Endodermal cell (in vitro differentiated cells): ENCODE results near the gene KCNMA1. TPM values are rescaled to one million over a fixed set of nuclear protein-coding genes. Genes with fewer than 3 reads are reported as not detected.

Experiments used
- DNase-seq: peaks from one replicate; pipeline ENCODE4 v3.0.0-alpha.2; 2017
- H3K27ac ChIP-seq: 2 replicates; pipeline ENCODE4 v1.5.1; 2013; ENCODE audit warnings: mild to moderate bottlenecking, low read depth, low read length, moderate library complexity
- H3K27me3 ChIP-seq: 2 replicates; pipeline ENCODE4 v1.6.1; 2013; ENCODE audit warnings: mild to moderate bottlenecking, low read length, moderate library complexity; ENCODE audit not compliant: insufficient read depth, control insufficient read depth, poor library complexity, severe bottlenecking
- H3K36me3 ChIP-seq: 2 replicates; pipeline ENCODE4 v1.7.0; 2013; ENCODE audit warnings: mild to moderate bottlenecking, low read length, moderate library complexity; ENCODE audit not compliant: control insufficient read depth, insufficient read depth
- H3K4me1 ChIP-seq: one replicate; pipeline ENCODE4 v1.7.0; 2013; ENCODE audit warnings: low read length; ENCODE audit not compliant: control insufficient read depth, insufficient read depth
- H3K4me3 ChIP-seq: 2 replicates; pipeline ENCODE4 v1.5.1; 2013; ENCODE audit warnings: mild to moderate bottlenecking, low read length, moderate library complexity
- H3K9ac ChIP-seq: 2 replicates; pipeline ENCODE4 v1.6.1; 2013; ENCODE audit warnings: mild to moderate bottlenecking, low read length, moderate library complexity; ENCODE audit not compliant: poor library complexity, severe bottlenecking; ENCODE audit errors: extremely low read depth
- H3K9me3 ChIP-seq: 2 replicates; pipeline ENCODE4 v1.6.1; 2013; ENCODE audit warnings: mild to moderate bottlenecking, low read length, moderate library complexity; ENCODE audit not compliant: control insufficient read depth
- H3K27ac Mint-ChIP-seq: 2 replicates; pipeline ENCODE4 v1.8.0; 2020; ENCODE audit warnings: mixed read lengths
- H3K27me3 Mint-ChIP-seq: 2 replicates; pipeline ENCODE4 v1.8.0; 2021; ENCODE audit warnings: mild to moderate bottlenecking, mixed read lengths; ENCODE audit not compliant: insufficient read depth
- H3K36me3 Mint-ChIP-seq: 2 replicates; pipeline ENCODE4 v1.8.0; 2020; ENCODE audit warnings: low read depth, mixed read lengths
- H3K4me1 Mint-ChIP-seq: 2 replicates; pipeline ENCODE4 v1.8.0; 2020; ENCODE audit warnings: mixed read lengths
- H3K4me3 Mint-ChIP-seq: 2 replicates; pipeline ENCODE4 v1.8.0; 2020; ENCODE audit warnings: mild to moderate bottlenecking, moderate library complexity, mixed read lengths
- H3K9me3 Mint-ChIP-seq: 2 replicates; pipeline ENCODE4 v1.8.0; 2020; ENCODE audit warnings: mild to moderate bottlenecking, mixed read lengths
- WGBS, 2 experiments: methylation state at CpG; one replicate each; pipeline versions ENCODE4 v1.1.5 to v1.1.7; 2013; ENCODE audit warnings: missing lambda C conversion rate in 2 of 2, mixed read lengths in 1 of 2; ENCODE audit not compliant: insufficient coverage in 1 of 2, insufficient read length in 1 of 2; 5-methylcytosine and 5-hydroxymethylcytosine counted together
- total RNA-seq, 2 donors: library from RNA; stranded (reverse); fragmentation: NEBNext Ultra II Directional in 1 of 2; extraction: Animal tissue kit (Norgen Biotek cat#: 25700) in 1 of 2; gene quantifications; 2 replicates in 1 of 2; 3 replicates in 1 of 2; pipeline ENCODE4 v1.2.1, GENCODE V29; 2021
- TF ChIP-seq, protein P1 (sequence below): fragments of 200-600 bp; sonication (generic); conservative IDR thresholded peaks from 2 replicates; pipeline ENCODE4 v1.5.0; 2021; ENCODE audit warnings: antibody characterized with exemption, mild to moderate bottlenecking

Gene KCNMA1
- total RNA-seq, 2 donors from 2014 or later: 0.55 to 1.3 TPM

DNA sequence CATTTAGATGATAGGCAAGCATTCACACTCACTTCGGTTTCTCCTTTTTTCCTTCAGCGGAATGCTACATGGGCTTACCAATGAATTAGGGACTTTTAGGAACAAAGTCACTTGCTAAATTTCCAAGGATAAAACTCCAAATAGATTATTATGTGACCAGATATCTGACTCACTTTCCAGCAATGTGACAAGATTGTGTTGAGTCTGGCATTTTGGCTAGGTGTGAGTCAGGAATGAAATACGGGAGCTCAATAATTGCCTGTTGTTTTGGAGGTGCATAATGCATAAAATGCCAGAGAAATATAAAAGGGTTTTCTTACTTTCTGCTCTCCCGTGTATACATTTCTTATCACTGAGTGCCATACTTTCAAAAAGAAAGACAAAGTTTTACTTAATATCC, 721.1 kb downstream of the KCNMA1 start:
- TF ChIP-seq, protein P1, sequence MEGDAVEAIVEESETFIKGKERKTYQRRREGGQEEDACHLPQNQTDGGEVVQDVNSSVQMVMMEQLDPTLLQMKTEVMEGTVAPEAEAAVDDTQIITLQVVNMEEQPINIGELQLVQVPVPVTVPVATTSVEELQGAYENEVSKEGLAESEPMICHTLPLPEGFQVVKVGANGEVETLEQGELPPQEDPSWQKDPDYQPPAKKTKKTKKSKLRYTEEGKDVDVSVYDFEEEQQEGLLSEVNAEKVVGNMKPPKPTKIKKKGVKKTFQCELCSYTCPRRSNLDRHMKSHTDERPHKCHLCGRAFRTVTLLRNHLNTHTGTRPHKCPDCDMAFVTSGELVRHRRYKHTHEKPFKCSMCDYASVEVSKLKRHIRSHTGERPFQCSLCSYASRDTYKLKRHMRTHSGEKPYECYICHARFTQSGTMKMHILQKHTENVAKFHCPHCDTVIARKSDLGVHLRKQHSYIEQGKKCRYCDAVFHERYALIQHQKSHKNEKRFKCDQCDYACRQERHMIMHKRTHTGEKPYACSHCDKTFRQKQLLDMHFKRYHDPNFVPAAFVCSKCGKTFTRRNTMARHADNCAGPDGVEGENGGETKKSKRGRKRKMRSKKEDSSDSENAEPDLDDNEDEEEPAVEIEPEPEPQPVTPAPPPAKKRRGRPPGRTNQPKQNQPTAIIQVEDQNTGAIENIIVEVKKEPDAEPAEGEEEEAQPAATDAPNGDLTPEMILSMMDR: no peak
- Mint-ChIP-seq H3K4me1 (no peaks in the 10 kb centered on the region), H3K9me3 (no peaks in the 10 kb centered on the region), H3K36me3 (no peaks in the 10 kb centered on the region), H3K4me3 (no peak overlapping the region), H3K27ac (no peak overlapping the region), H3K27me3 (no peaks in the 10 kb centered on the region)
- H3K9ac ChIP-seq: no peak overlapping the region
- no peaks in the 10 kb centered on the region for H3K27me3 ChIP-seq
- no peaks in the 10 kb centered on the region for H3K36me3 ChIP-seq
- DNase-seq: no peak
- H3K4me1 ChIP-seq: no peaks in the 10 kb centered on the region
- no peak overlapping the region for H3K27ac ChIP-seq
- WGBS, 2 experiments: 89 to 100% methylated on average over 1 to 4 of the region's 4 CpGs
- no peak overlapping the region for H3K4me3 ChIP-seq
- no peaks in the 10 kb centered on the region for H3K9me3 ChIP-seq

DNA sequence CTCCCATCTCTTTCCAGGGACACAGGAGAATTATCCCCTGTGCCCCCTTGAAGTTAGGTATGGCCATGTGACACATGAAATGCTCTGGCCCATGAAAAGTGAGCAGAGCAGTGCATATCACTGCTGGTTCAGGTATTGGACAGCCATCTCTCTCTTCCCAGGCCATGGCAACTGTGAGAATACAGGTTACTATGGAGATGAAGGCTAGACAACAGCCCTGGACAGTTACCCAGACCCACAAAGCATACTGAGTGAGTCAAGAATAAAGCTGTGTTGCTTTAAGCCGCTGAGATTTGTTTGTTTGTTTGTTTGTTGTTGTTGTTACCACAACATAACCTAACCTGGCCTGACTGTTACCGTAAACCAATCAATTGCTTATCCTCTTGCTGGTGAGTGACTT, 722.3 kb downstream of the KCNMA1 start:
- Mint-ChIP-seq H3K4me1 (no peaks in the 10 kb centered on the region), H3K27ac (no peak overlapping the region), H3K36me3 (no peaks in the 10 kb centered on the region), H3K4me3 (no peak overlapping the region), H3K9me3 (no peaks in the 10 kb centered on the region), H3K27me3 (no peaks in the 10 kb centered on the region)
- DNase-seq: no peak
- Histone ChIP-seq H3K9ac (no peak overlapping the region), H3K27ac (no peak overlapping the region), H3K9me3 (no peaks in the 10 kb centered on the region), H3K36me3 (no peaks in the 10 kb centered on the region), H3K4me3 (no peak overlapping the region), H3K27me3 (no peaks in the 10 kb centered on the region), H3K4me1 (no peaks in the 10 kb centered on the region)
- 100% methylated on average over 1 to 2 of the region's 2 CpGs for WGBS, 2 experiments
- TF ChIP-seq, protein P1: no peak

DNA sequence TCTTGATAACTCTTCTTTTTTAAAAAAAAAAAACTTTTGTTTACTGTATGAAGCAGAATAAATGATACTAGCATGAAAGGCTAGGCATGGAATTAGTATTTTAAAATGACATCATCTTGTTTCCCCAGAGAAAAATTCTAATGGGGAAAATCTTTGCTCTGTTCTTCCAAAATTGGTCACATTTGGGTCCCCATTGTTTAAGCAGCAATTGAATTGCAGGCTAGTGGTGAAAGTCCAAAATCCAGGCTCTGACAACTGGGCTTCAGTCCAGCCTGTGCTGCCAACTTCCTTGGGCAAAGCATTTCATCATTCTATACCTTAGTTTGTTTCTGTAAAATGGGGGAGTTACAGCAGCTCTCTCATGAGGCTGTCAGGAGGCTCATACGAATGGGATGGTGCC, 726.4 kb downstream of the KCNMA1 start:
- TF ChIP-seq, protein P1: no peak
- Mint-ChIP-seq H3K9me3 (no peaks in the 10 kb centered on the region), H3K4me1 (no peaks in the 10 kb centered on the region), H3K27ac (no peak overlapping the region), H3K36me3 (no peaks in the 10 kb centered on the region), H3K4me3 (no peak overlapping the region), H3K27me3 (no peaks in the 10 kb centered on the region)
- no peaks in the 10 kb centered on the region for H3K27me3 ChIP-seq
- no peaks in the 10 kb centered on the region for H3K36me3 ChIP-seq
- no peaks in the 10 kb centered on the region for H3K9me3 ChIP-seq
- no peak overlapping the region for H3K27ac ChIP-seq
- no peak overlapping the region for H3K9ac ChIP-seq
- no peak overlapping the region for H3K4me3 ChIP-seq
- no peaks in the 10 kb centered on the region for H3K4me1 ChIP-seq
- no peak for DNase-seq
- 80 to 94% methylated on average over 1 of the region's 1 CpG for WGBS, 2 experiments
